PC-3 (cell line): Measurements from ENCODE around the gene MS4A6E. TPM values are rescaled to one million over a fixed set of nuclear protein-coding genes. Genes with fewer than 3 reads are reported as not detected.

Experiments
- total RNA-seq: library from RNA; depleted of rRNA; stranded (reverse); fragments of >200 nt; gene quantifications from 2 replicates; pipeline ENCODE4 v1.2.3, GENCODE V29; 2014; rRNA removed

MS4A6E gene
- total RNA-seq, 1 experiment from 2014 or later = not detected

Other genes starting within 250 kb of the MS4A6E start
- gene MS4A2, start 238.6 kb upstream of the MS4A6E start, total RNA-seq = not detected in 2 replicates
- not detected in 2 replicates for gene MS4A6A, start 144.2 kb upstream of the MS4A6E start, total RNA-seq
- not detected in 2 replicates for gene MS4A4E, start 84.1 kb upstream of the MS4A6E start, total RNA-seq
- not detected in 2 replicates for gene MS4A4A, start 46.6 kb upstream of the MS4A6E start, total RNA-seq
- gene MS4A7, start 51.3 kb downstream of the MS4A6E start, total RNA-seq = 2.1 and 3.6 TPM in 2 replicates
- gene MS4A14, start 69.2 kb downstream of the MS4A6E start, total RNA-seq = 0.07 and 0.29 TPM in 2 replicates
- gene MS4A5, start 102.3 kb downstream of the MS4A6E start, total RNA-seq = not detected in 2 replicates
- not detected in 2 replicates for gene MS4A1, start 128.6 kb downstream of the MS4A6E start, total RNA-seq
- gene MS4A12, start 165.5 kb downstream of the MS4A6E start, total RNA-seq = not detected in 2 replicates
- gene MS4A13, start 188.1 kb downstream of the MS4A6E start, total RNA-seq = not detected in 2 replicates